HG03097 (cell line): ENCODE data around the gene ACADVL.
"Not testable (repeated sequence)": the region's sequence is repeated elsewhere in the genome, so short reads cannot be mapped to it uniquely, and the experiment has no call there.

Experiments
- ATAC-seq: cut with Tn5 transposase; IDR thresholded peaks from one replicate; pipeline ENCODE4 v1.9.1; 2021; ENCODE audit not compliant: unreplicated experiment, low FRiP score

Gene ACADVL

DNA sequence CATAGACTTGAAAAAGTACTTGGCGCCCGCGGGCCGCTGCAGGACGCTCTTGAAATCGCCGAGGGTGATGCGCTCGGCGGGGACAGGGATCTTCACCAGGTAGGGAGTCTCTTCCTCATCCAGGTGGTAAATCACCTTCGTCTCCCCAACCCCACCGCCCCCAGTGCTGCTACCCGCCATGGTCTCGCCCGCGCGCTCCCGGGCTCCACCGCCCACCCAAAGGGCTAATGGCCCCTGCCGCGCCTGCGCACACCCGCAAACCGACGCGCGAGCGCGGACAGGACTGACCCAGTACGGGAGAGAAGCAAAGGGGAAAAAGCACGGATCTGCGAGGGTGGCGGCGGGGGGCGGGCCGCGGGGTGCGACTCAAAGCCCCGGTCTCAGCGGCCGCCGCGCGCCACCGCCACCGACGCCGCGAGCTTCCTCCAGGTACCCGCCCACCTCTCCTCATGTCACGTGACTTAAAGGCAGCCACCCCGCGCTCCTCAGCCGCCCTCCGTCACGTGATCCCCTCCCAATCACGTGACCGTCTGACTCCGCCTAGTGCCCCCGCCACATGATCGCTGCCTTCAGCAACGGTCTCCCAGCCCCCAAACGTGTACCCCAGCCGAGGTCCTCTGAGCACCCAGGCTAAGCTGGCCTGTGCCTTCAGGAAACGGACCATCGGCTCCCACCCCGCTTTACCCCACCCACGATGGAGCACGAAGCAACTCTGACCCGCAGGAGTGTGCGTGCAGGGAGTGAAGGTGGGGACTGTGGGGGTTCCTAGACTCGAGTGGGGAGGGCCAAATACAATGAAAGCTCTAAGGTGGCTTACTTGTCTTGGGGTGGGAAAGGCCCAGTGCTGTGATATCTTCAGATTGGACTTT lies 14.6 kb downstream of the ACADVL start, which contains the start of gene DVL2:
DVL2 (minus strand) TSS at position 435 of the 869 bp plus-strand sequence; CDS start at position 180, 255 bp downstream.
- ATAC-seq: peak; percentile 54

DNA sequence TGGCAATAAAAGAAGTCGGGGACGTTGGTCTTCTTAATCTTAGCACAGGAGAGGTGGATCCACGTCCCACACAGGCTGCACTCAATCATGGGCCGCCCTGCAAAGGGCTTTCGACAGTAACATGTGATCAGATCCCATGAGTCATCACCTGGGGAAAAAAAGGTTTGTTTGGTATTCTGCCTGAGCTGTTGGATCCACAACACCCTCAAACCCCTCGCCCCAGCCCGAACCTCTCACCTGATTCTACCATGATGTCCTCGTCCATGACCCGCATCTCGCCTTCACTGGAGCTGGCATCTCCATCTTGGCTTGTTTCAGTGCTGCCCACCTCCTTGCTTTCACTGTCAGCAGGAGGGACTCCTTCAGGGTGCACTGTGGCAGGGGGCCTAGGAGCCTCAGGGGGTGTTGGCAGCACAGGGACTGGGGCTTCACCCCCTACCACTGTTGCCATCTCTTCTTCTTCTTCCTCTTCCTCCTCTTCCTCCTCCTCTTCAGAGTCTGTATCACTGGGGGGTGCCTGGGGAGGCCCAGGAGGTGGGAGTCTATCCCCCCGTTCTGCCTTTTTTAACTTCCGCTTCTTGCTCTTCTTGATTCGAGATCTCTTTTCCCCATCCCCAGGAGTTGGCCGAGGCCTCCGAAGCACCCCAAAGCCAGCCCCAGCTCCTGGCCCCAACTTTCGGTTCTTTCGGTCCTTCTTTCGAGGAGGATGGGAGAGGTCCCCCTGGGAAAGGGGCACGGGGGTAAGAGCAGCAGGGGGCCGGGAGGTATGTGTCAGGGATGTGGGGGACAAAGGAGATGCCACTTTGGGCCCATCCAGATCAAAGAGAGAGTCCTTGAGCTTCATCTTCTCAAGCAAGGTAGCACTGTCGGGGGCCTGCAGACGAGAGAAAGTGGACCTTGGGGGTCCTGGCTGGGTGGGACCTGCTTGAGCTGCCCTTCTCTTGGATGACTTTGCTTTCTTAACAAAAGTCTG lies 16.2 kb downstream of the ACADVL start:
- ATAC-seq: no peak

GRCh38 chr17:7236808-7237207 lies 17.1 kb downstream of the ACADVL start:
- ATAC-seq: no peak

DNA sequence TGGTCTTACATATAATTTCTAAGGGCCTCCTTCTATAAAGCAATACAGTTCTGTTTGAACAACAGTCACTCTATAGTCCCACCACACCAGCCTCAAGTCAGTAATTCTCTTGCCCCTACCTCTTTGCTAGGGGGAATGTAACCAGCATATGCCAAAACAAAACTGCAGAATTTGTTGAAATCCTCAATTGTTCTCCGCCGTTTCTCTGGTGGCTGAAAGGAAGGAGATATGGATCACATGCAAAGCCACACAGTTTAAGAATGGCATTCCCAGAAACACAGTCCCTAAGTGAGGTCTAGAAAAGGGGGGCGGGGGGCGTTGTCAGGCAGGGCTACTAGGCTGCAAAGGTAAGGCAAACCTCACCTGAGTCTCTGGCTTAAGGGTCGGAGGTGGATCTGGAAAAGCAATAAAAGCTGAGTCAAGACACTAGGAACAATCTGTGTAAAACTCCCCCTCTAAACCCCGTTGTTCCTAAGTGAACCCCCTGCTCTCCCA lies 17.6 kb downstream of the ACADVL start:
- no peak for ATAC-seq

DNA sequence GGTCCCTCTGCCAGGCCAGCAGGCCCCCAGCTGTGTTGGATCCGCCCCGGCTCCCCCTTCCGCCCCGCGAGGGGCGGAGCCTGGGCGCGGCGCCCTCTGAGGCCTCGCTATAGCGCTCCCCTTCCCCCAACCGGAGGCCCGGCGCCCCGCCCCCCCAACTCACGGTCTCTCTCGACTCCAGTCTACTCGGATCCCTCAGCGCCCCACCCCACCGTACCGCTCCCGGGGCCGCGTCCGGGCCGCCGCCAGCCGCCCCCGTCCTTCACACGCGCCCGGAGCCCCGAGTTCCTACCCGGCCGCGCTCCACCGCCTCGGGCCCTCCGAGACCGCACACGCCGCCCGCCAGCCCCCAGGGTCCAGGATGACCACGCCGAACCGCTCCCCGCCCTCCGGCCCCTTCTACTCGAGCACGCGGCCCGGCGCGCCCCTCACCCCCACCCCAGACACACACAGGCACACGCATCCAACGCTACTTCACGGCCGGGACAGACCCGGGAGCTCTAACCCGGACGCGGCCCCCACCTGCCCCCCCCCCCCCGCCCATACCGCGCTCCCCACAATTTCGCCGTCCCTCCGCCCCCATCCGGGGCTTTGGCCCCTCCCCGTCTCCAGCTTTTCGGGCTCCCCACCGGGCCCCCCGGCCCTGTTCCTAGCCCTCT lies 18.2 kb downstream of the ACADVL start:
- no peak for ATAC-seq

DNA sequence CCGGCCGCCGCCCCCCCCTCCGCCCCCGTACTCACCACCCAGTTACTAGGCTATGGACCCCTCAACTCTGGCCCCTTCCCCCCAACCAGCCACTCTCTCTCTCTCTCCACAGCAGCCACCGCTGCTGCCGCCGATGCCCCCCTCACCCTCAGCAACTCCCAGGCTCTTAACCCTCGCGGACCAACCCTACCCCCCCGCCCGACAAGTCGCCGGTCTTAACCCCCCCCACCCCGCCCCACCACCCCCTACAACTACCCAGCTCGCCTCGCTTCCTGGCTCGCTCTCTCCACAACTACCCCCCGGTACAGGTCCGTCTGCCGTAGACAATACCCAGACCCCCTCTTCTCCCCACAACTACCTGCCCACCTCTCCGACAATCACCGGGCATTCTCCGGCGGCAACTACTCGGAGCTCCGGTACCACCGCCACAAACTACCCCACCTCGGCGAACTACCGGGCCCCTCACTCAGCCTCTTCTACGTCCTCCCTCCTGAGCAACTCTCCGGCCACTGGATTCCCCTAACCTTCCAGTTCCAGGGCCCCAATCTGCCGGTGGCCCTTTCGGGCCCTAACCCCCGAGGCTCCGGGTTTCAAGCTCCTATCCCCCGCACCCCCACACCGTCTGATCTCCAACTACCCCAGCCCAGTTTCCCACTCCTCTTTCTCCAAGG lies 18.8 kb downstream of the ACADVL start:
- no peak for ATAC-seq

- peak; percentile 47 for ATAC-seq
These were observed 19.6 kb downstream of the ACADVL start, which contains the start of gene PHF23 for GRCh38 chr17:7239091-7240027. Gene PHF23 (minus strand): TSS chr17:7239457. CDS start chr17:7239279, 178 bp downstream.

- ATAC-seq: no peak
These were observed 20.6 kb downstream of the ACADVL start for GRCh38 chr17:7240375-7240774.

DNA sequence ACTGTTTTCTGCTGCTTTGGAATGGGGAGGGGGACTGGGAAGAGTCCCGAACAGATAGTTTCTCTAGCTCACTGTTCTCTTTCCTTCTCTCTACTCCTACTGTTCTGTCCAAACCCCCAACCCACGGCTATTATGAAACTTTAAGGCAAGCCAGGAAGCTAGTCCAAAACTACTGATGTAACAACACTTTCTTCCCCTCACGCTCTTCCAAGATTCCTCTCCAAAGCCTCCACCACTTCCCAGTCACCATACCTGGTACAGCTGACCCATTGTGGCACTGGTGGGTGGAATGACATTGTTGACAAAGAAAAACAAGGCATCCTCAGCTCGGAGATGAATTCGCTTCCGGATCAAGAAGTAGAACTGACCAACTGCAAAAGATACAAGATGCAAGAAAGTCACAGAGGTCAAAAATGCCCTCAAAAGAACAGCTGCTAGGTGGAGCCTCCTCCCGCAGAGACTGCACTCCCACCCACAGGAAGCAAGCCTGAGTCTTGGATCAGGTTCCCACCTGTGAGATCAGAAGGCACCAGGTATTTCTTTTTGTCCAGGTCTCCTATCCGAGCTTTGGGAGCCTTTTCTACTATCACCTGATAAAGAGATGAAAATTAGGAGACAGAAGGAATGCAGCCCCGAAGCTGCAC lies 21.5 kb downstream of the ACADVL start:
- no peak for ATAC-seq

DNA sequence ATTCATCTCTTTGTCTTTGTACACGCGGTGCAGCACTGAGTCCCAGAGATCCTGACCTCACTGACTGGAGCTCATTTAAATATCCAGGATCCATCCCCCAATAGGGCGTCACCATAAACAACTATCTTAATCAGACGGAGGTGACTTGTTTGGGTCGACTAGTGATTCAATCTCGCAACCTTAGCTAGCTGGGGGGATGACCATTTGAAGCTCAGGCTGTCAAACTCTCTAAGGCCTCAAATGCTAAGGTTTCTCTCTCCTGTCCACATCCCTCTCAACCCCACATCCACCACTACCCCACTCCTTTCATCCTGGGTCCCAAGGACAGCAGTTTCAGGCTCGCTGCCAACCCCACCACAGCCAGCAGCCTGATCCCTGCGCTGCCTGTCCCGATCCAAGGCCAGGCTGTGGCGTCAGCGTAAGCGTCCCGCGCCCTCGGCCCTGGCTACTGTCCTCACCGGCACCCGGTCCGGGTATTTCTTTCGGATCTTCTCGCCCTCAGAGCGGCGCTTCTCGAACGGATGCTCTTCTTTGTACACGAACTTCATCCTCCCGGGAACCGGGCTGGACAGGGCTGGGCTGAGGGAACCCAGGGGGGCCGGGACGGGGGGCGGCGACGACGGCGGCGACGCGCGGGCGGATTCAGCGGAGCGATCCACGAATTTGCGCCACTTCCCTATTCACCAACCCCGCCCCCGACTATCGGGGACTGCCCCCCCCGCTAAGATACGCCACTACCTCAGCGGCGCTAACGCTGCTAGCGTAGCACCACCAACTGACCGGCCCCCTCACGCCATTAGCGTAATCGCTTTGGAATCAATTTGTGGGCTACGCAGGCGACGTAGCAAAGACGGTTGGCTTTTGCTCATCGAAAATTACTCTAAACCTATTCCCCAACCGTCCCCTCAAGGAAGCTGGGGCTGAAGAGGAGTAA lies 22.3 kb downstream of the ACADVL start, which contains the start of gene GABARAP:
GABARAP (minus strand) TSS at position 667 of the 934 bp plus-strand sequence; CDS start at position 548, 119 bp downstream.
- ATAC-seq: peak; percentile 35

DNA sequence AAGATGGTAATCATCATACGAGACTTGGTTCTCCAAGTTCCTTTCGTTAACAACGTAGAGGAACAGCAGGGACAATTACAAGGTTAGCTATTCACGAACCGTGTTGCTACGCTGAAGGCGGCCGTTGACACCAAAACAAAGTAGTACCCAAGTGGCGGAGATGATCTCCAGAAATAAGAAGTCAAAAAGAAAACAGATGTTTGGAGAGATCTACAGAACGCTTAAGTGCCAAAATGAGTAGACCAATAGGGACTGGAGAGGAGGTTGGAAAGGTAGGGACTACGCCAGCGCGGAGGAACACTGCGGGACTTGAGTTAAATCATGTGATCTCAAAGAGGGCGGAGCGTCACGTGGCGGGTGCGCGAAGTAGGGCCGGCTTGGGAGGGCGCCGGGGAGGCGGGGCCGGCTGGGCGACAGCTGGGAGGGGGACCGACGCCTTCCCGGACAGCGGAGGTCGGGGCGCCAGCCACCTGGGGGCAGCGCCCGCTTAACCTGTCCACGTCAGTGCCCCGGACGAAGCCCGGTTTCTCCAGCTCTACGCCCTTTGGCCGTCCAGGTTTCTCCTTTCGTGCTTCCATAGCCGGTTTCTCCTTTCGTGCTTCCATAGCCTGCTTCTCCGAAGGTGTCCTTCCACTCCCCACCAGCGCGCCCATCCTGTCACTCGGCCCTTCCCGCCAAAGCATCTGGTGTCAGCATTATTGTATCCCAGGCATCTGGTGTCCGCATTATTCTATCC lies 23.1 kb downstream of the ACADVL start:
- ATAC-seq: peak; percentile 43

DNA sequence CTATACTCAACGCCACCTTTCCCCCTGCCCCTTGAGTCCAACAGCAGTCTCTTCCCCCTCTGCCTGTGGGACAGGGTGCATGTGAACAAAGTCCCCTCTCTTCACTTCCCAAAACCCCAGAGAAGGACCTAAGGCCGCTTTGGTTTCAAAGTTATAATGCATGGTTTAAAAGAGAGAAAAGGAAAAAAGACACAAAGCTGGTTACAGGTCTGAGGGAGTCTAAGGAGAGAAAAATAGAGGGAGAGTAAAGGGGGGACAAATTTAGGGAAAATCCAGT lies 23.7 kb downstream of the ACADVL start:
- no peak for ATAC-seq

DNA sequence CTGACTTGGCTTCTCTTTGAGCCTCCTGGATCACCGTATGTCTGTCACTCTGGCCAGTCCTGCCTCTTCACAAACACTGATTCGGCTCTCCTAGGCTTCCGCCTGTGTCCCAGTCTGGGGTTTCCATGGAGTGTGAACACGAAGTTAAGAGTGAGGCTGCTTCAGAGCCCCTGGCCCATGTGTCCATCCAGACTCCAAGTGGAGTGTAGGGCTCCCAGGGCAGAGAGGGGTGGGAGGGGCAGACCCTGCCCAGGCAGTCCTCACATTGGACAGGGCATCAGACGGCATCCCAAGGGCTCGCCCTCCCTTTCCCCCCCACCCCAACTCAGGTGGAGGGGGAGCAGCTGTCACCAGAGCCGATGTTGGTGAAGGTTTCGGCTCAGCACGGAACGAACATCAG lies 24.1 kb downstream of the ACADVL start:
- ATAC-seq: not testable (repeated sequence)

- ATAC-seq: no peak
These were observed 27.0 kb downstream of the ACADVL start for GRCh38 chr17:7246779-7247178.

DNA sequence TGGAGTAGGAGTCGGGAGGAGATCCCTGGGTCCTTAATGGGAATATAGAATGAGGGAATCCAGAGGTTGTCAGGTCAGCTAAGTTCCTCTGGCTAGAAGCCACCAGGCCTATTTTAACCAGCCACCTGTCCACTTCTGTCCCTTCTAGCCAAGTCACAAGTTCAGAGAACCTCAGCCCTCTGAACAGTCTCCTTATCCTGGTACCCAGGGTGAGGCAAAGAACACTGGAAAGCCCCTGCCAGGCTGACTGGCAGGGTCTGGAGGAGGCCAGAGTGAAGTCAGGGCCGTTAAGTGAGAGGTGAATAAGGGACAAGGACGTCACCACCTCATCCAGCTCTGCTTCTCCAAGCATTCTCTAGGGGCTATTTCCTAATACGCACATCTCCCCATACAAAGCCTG lies 29.1 kb downstream of the ACADVL start:
- ATAC-seq: no peak

DNA sequence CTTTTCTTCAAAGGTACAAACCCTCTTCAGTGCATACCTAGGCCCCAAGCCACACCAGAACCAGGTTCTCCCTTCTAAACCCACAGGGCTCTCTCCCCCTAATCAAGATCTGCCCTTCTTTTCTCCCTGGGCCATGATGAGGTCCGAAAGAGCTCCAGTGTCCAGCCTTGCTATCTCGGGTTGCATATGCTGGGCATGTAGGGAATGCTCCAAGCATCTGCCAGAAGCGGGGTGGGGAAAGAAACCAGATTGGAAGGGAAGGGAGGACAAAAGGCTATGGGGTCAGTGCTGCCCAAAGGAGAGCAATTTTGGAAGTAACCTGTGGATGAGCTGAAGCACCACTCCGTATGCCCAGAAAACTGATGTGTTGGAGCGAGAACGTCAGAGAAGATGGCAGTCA lies 29.5 kb downstream of the ACADVL start:
- no peak for ATAC-seq

DNA sequence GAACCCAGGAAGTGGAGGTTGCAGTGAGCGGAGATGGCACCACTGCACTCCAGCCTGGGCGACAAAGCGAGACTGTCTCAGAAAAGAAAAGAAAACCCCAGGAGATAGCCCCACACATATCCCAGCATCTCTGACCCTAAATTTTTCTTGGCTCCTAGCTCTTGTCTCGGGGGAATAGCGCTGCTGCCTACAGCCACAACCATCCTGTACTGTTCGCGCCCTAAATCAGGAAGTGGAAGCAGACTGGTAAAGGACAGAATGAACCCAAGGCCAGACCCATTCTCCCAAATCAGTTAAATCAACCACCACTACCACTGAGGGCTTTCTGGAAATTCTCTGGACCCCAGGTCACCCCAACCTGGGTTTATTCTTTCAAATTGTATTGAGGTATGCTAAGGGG lies 30.1 kb downstream of the ACADVL start:
- ATAC-seq: no peak
